ENCODE measurements around the gene WDR75.
"Not testable (repeated sequence)": the region's sequence is repeated elsewhere in the genome, so short reads cannot be mapped to it uniquely, and the experiment has no call there.

WDR75 gene

DNA sequence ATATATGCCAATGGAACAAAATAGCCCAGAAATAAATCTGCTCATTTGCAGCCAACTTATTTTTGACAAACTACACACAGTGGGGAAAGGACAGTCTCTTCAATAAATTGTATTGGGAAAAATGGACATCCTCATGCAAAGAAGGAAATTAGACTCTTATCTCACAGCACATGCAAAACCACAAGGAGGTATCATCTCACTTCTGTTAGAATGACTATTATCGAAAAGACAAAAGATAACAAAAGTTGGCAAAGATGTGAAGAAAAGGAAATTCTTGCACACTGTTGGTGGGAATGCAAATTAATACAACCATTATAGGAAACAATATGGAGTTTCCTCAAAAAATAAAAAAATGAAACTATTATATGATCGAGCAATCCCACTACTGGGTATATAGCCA is 16.3 kb upstream of the WDR75 start:
- no peak for DNase-seq (ENCODE audit: low read depth)
- TF ChIP-seq, protein P1, sequence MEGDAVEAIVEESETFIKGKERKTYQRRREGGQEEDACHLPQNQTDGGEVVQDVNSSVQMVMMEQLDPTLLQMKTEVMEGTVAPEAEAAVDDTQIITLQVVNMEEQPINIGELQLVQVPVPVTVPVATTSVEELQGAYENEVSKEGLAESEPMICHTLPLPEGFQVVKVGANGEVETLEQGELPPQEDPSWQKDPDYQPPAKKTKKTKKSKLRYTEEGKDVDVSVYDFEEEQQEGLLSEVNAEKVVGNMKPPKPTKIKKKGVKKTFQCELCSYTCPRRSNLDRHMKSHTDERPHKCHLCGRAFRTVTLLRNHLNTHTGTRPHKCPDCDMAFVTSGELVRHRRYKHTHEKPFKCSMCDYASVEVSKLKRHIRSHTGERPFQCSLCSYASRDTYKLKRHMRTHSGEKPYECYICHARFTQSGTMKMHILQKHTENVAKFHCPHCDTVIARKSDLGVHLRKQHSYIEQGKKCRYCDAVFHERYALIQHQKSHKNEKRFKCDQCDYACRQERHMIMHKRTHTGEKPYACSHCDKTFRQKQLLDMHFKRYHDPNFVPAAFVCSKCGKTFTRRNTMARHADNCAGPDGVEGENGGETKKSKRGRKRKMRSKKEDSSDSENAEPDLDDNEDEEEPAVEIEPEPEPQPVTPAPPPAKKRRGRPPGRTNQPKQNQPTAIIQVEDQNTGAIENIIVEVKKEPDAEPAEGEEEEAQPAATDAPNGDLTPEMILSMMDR (conservative IDR thresholded peaks at IDR 0.05; ENCODE audit: low read depth, low read length) = no peak
- no peak overlapping the region for H3K4me3 ChIP-seq (ENCODE audit: low read length)

DNA sequence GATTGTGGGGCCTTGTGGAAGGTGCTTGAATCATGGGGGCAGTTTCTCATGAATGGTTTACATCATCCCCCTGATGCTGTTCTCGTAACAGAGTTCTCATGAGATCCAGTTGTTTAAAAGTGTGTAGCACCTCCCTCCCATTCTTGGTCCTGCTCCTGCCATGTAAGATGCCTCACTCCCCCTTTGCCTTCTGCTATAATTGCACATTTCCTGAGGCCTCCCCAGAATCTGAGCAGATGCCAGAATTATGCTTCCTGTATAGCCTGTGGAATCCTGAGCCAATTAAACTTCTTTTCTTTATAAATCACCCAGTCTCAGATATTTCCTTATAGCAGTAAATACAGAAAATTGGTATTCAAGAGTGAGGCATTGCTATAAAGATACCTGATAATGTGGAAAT is 15.6 kb upstream of the WDR75 start:
- TF ChIP-seq, protein P1 (conservative IDR thresholded peaks at IDR 0.05; ENCODE audit: low read depth, low read length) = no peak
- H3K4me3 ChIP-seq (ENCODE audit: low read length) = no peak overlapping the region
- no peak for DNase-seq (ENCODE audit: low read depth)

DNA sequence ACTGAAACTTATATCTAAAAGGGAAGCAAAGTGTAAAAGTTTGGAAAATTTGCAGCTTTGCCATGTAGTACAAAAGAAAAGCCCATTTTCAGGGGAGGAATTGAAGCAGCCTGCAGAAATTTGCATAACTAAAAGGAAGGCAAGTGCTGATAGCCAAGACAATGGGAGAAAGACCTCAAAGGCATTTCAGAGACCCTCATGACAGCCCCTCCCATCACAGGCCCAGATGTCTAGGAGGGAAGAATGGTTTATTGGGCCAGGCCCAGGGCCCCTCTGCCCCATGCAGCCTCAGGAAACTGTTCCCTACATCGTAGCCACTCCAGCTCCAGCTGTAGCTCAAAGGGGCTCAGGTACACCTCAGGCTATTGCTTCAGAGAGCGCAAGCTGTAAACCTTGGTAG is 14.4 kb upstream of the WDR75 start:
- TF ChIP-seq, protein P1 (conservative IDR thresholded peaks at IDR 0.05; ENCODE audit: low read depth, low read length) = no peak
- no peak for DNase-seq (ENCODE audit: low read depth)
- no peak overlapping the region for H3K4me3 ChIP-seq (ENCODE audit: low read length)

DNA sequence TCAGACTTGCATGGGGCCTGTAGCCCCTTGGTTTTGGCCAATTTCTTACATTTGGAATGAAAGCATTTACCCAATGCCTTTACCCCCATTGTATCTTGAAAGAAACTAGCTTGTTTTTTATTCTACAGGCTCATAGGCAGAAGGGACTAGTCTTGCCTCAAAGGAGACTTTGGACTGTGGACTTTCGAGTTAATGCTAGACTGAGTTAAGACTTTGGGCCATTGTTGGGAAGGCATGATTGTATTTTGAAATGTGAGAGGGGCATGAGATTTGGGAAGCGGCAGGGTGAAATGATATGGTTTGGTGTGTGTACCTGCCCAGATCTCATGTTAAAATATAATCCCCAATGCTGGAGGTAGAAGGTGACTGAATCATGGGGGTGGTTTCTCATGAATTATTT is 13.4 kb upstream of the WDR75 start:
- H3K4me3 ChIP-seq (ENCODE audit: low read length) = no peak overlapping the region
- TF ChIP-seq, protein P1 (conservative IDR thresholded peaks at IDR 0.05; ENCODE audit: low read depth, low read length) = no peak
- DNase-seq (ENCODE audit: low read depth) = no peak

DNA sequence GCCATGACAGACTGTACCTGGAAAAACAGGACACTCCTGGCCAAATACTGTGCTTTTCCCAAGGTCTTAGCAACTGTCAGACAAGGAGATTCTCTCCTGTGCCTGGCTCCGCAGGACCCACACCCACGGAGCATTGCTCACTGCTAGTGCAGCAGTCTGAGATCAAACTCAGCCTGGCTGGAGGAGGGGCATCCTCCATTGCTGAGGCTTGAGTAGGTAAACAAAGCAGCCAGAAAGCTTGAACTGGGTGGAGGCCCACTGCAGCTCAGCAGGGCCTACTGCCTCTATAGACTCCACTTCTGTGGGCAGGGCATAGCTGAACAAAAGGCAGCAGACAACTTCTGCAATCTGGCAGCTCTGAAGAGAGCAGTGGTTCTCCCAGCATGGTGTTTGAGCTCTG is 10.8 kb upstream of the WDR75 start:
- not testable (repeated sequence) for DNase-seq (ENCODE audit: low read depth); H3K4me3 ChIP-seq (ENCODE audit: low read length)

DNA sequence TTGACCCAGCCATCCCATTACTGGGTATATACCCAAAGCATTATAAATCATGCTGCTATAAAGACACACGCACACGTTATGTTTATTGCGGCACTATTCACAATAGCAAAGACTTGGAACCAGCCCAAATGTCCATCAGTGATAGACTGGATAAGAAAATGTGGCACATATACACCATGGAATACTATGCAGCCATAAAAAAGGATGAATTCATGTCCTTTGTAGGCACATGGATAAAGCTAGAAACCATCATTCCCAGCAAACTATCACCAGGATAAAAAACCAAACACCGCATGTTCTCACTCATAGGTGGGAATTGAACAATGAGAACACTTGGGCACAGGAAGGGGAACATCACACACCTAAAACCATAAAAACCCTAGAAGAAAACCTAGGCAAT is 5.5 kb upstream of the WDR75 start:
- not testable (repeated sequence) for DNase-seq (ENCODE audit: low read depth); H3K4me3 ChIP-seq (ENCODE audit: low read length)

DNA sequence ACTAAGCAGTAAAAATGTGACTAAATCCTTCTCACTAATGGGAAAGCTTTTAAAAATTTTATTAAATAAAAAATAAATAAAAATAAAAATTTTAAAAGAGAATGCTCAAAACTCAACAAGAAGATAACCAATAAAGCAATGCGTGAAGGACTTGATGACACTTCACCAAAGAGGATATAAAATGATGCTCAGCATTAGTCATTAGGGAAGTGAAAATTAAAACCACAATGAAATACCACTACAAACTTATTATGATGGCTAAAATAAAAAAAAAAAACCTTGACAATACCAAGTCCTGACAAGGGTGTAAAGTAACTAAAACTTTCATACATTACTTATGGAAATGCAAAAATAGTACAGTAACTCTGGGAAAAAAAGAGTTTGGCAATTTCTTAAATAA is 3.3 kb upstream of the WDR75 start:
- H3K4me3 ChIP-seq (ENCODE audit: low read length) = no peak overlapping the region
- no peak for DNase-seq (ENCODE audit: low read depth)
- TF ChIP-seq, protein P1 (conservative IDR thresholded peaks at IDR 0.05; ENCODE audit: low read depth, low read length) = no peak

DNA sequence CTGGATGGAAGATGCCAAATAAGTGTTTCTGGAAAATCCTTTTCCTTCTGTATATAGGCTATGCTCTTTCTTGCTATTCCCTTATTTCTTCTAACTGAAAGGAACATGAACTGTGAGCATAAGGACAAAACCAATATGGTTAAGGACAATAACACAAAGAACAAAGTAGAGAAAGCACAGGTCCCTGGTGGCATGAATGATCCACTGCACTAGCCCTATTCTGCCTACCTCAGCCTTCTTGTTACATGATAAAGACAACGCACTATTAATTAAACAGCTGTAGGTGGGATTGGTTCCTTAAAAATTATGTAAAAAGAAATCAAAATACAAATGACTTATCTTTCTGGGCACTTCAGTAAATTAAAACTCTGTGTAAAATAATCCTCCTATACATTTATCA is 1.9 kb upstream of the WDR75 start:
- no peak overlapping the region for H3K4me3 ChIP-seq (ENCODE audit: low read length)
- DNase-seq (ENCODE audit: low read depth) = no peak
- TF ChIP-seq, protein P1 (conservative IDR thresholded peaks at IDR 0.05; ENCODE audit: low read depth, low read length) = peak; percentile 15

Measured in retinal pigment epithelial cell (primary cell).